Adrenal gland (tissue), 5 donors: ENCODE data around the gene KCTD17.

Experiments
- CTCF ChIP-seq, 6 experiments: fragments of 450-650 bp in 4 of 6; fragments of 200-600 bp in 2 of 6; sonication (generic) in 1 of 6; IDR thresholded peaks; 1 replicate in 5 of 6; 2 replicates in 1 of 6; pipeline versions ENCODE4 v1.5.1 to v1.8.0; 2016 to 2021; ENCODE audit warnings: antibody characterized with exemption in 6 of 6, mild to moderate bottlenecking in 2 of 6, moderate library complexity in 1 of 6
- POLR2A ChIP-seq, 2 donors: fragments of 450-650 bp; IDR thresholded peaks; one replicate each; pipeline ENCODE4 v1.6.1; 2017; ENCODE audit warnings: antibody characterized with exemption in 2 of 2, mild to moderate bottlenecking in 2 of 2, moderate library complexity in 1 of 2
- donor health status: DM: no; HTN: no; CAD: no.

- TF ChIP-seq CTCF (IDR thresholded peaks at IDR 0.05) (no peak), POLR2A (IDR thresholded peaks at IDR 0.05) (no peak)
Observed at GRCh38 chr22:37068859-37069258, 17.3 kb downstream of the KCTD17 start.
